ENCODE data around the gene WDR81.
A peak's percentile ranks its signal among the peaks of the same experiment; 100 is the strongest.
"Not testable (repeated sequence)": the region's sequence is repeated elsewhere in the genome, so short reads cannot be mapped to it uniquely, and the experiment has no call there.

The WDR81 gene

GRCh38 chr17:1724351-1724868 lies at the start of gene WDR81:
Gene WDR81, plus strand, starts transcription at chr17:1724704. Its CDS starts 256 bp downstream, at chr17:1724960.
- peak; percentile 82 to 90 for DNase-seq (ENCODE audit: low read depth in 2 of 2)
- H3K4me3 ChIP-seq (replicated peaks in 1 of 2; ENCODE audit: low read depth in 2 of 2, low read length in 2 of 2) = peak within 1 kb of the TSS; percentile 56 to 58
- no peak for TF ChIP-seq CTCF (IDR thresholded peaks at IDR 0.05; ENCODE audit: low read depth, low read length)

- no peak for DNase-seq (ENCODE audit: low read depth in 2 of 2)
- TF ChIP-seq CTCF (IDR thresholded peaks at IDR 0.05; ENCODE audit: low read depth, low read length) = no peak
- no peak overlapping the region for H3K4me3 ChIP-seq (replicated peaks in 1 of 2; ENCODE audit: low read depth in 2 of 2, low read length in 2 of 2)
These were observed 48.1 kb upstream of the WDR81 start for GRCh38 chr17:1676401-1676800.

GRCh38 chr17:1683459-1683858 lies 41.0 kb upstream of the WDR81 start:
- no peak for DNase-seq (ENCODE audit: low read depth in 2 of 2)
- peak overlapping the region; percentile 69 to 88 for H3K4me3 ChIP-seq (replicated peaks in 1 of 2; ENCODE audit: low read depth in 2 of 2, low read length in 2 of 2)
- no peak for TF ChIP-seq CTCF (IDR thresholded peaks at IDR 0.05; ENCODE audit: low read depth, low read length)

- TF ChIP-seq CTCF (IDR thresholded peaks at IDR 0.05; ENCODE audit: low read depth, low read length) = no peak
- peak; percentile 98 for DNase-seq (ENCODE audit: low read depth in 2 of 2)
- H3K4me3 ChIP-seq (replicated peaks in 1 of 2; ENCODE audit: low read depth in 2 of 2, low read length in 2 of 2) = peak within 1 kb of the TSS; percentile 69 to 88
These were observed 39.9 kb upstream of the WDR81 start, which contains the start of gene PRPF8 for GRCh38 chr17:1684378-1685189. Gene PRPF8, minus strand, starts transcription at chr17:1684867. Its CDS starts 296 bp downstream, at chr17:1684571.

GRCh38 chr17:1686086-1686485 lies 38.4 kb upstream of the WDR81 start:
- TF ChIP-seq CTCF (IDR thresholded peaks at IDR 0.05; ENCODE audit: low read depth, low read length) = no peak
- DNase-seq (ENCODE audit: low read depth in 2 of 2) = no peak
- H3K4me3 ChIP-seq (replicated peaks in 1 of 2; ENCODE audit: low read depth in 2 of 2, low read length in 2 of 2) = no peak overlapping the region

GRCh38 chr17:1688405-1688804 lies 36.1 kb upstream of the WDR81 start:
- DNase-seq (ENCODE audit: low read depth in 2 of 2); H3K4me3 ChIP-seq (replicated peaks in 1 of 2; ENCODE audit: low read depth in 2 of 2, low read length in 2 of 2): not testable (repeated sequence)

GRCh38 chr17:1690544-1691221 lies 33.8 kb upstream of the WDR81 start:
- TF ChIP-seq CTCF (IDR thresholded peaks at IDR 0.05; ENCODE audit: low read depth, low read length) = no peak
- H3K4me3 ChIP-seq (replicated peaks in 1 of 2; ENCODE audit: low read depth in 2 of 2, low read length in 2 of 2) = no peak overlapping the region
- DNase-seq (ENCODE audit: low read depth in 2 of 2) = no peak

All from cardiac fibroblast (primary cell).